GM12878 (cell line): ENCODE data around the gene PHACTR3. TPM values are rescaled to one million over a fixed set of nuclear protein-coding genes. Genes with fewer than 3 reads are reported as not detected.

ENCODE experiments used
- ATAC-seq: fragments of 200-7000 bp; cut with Tn5 transposase; 3 replicates; pipeline ENCODE4 v1.9.1; 2020; ENCODE audit warnings: mild to moderate bottlenecking, moderate library complexity
- BruUV-seq: library from RNA; stranded (reverse); fragments of 400-500 nt; replicated peaks from 2 replicates; lab custom pipeline; 2021; lab: Mats Ljungman, UMichigan
- CTCF ChIA-PET: fragments of 300-600 bp; sonication (Branson Sonifier 250); formaldehyde crosslinking; extraction: SDS; loops from one replicate; lab custom pipeline; 2021; ENCODE audit warnings: inconsistent platforms; lab: Yijun Ruan, JAX
- POLR2A ChIA-PET: fragments of 350-600 bp; formaldehyde crosslinking; extraction: SDS; loops from one replicate; lab custom pipeline; 2021; ENCODE audit warnings: inconsistent platforms; lab: Charles Lee
- RAD21 ChIA-PET: fragments of 300-600 bp; sonication (Branson Sonifier 250); formaldehyde crosslinking; loops from one replicate; lab custom pipeline; 2023; ENCODE audit warnings: antibody characterized with exemption; ENCODE audit not compliant: unreplicated experiment; lab: Charles Lee
- SMC1A ChIA-PET: fragments of 300-600 bp; sonication (Branson Sonifier 250); formaldehyde crosslinking; loops from one replicate; lab custom pipeline; 2023; ENCODE audit not compliant: unreplicated experiment, uncharacterized antibody; lab: Charles Lee
- DNase-seq: peaks from one replicate; pipeline ENCODE4 v3.0.0-alpha.2; 2011; ENCODE audit warnings: low read depth, low spot score
- FAIRE-seq: peaks from 3 replicates; lab custom pipeline; 2011; peaks lifted over from hg19 to GRCh38; lab: Jason Lieb, UNC
- H2AFZ ChIP-seq: 2 replicates; pipeline ENCODE4 v1.6.0; 2011; ENCODE audit warnings: low read depth, low read length, control low read depth; ENCODE audit not compliant: control insufficient read depth
- H3K27ac ChIP-seq: 2 replicates; pipeline ENCODE4 v1.5.1; 2011; ENCODE audit warnings: control low read depth; ENCODE audit not compliant: control insufficient read depth, insufficient read depth
- H3K27me3 ChIP-seq, 2 experiments: replicated peaks in 1 of 2; 2 replicates each; pipeline versions ENCODE4 v1.6.0 to v1.6.1; 2011; ENCODE audit warnings: low read length in 1 of 2; ENCODE audit not compliant: control insufficient read depth in 2 of 2, insufficient read depth in 2 of 2
- H3K36me3 ChIP-seq, 2 experiments: 2 replicates each; pipeline ENCODE4 v1.5.1; 2011; ENCODE audit warnings: low read length in 1 of 2; ENCODE audit not compliant: control insufficient read depth in 2 of 2, insufficient read depth in 2 of 2
- H3K4me1 ChIP-seq: 2 replicates; pipeline ENCODE4 v1.6.1; 2011; ENCODE audit warnings: mild to moderate bottlenecking, low read length, moderate library complexity, mixed read lengths; ENCODE audit not compliant: control insufficient read depth, insufficient read depth
- H3K4me2 ChIP-seq: 2 replicates; pipeline ENCODE4 v1.6.0; 2011; ENCODE audit warnings: control low read depth; ENCODE audit not compliant: control insufficient read depth, insufficient read depth
- H3K4me3 ChIP-seq: fragments of 200-600 bp; sonication (generic); 2 replicates; pipeline ENCODE4 v1.5.1; 2016
- H3K79me2 ChIP-seq: 2 replicates; pipeline ENCODE4 v1.6.0; 2011; ENCODE audit warnings: low read length; ENCODE audit not compliant: control insufficient read depth, insufficient read depth
- H3K9ac ChIP-seq: 2 replicates; pipeline ENCODE4 v1.8.0; 2011; ENCODE audit warnings: low read length, control low read depth, mixed read lengths; ENCODE audit not compliant: control insufficient read depth, insufficient read depth
- H3K9me3 ChIP-seq: replicated peaks from 3 replicates; pipeline ENCODE4 v1.5.1; 2011; ENCODE audit warnings: mild to moderate bottlenecking, low read length; ENCODE audit not compliant: control insufficient read depth, insufficient read depth
- H4K20me1 ChIP-seq: 2 replicates; pipeline ENCODE4 v1.6.0; 2011; ENCODE audit not compliant: control insufficient read depth, insufficient read depth
- CBFB ChIP-seq: IDR thresholded peaks from 2 replicates; pipeline ENCODE4 v1.6.1; 2016; ENCODE audit warnings: antibody characterized with exemption, low read depth
- DPF2 ChIP-seq: fragments of 450-650 bp; IDR thresholded peaks from 2 replicates; pipeline ENCODE4 v1.6.1; 2017; ENCODE audit warnings: mild to moderate bottlenecking
- E2F8 ChIP-seq: fragments of 450-650 bp; IDR thresholded peaks from 2 replicates; pipeline ENCODE4 v1.6.1; 2018; ENCODE audit warnings: mild to moderate bottlenecking, low read depth, moderate library complexity; ENCODE audit not compliant: partially characterized antibody
- MEF2A ChIP-seq: IDR thresholded peaks from 2 replicates; pipeline ENCODE4 v1.6.1; 2011; ENCODE audit warnings: low read depth, mild to moderate bottlenecking, low read length, moderate library complexity; ENCODE audit not compliant: insufficient read depth
- MTA2 ChIP-seq: fragments of 450-650 bp; IDR thresholded peaks from 2 replicates; pipeline ENCODE4 v1.6.1; 2016; ENCODE audit warnings: low read depth, mild to moderate bottlenecking, moderate library complexity
- NRF1 ChIP-seq: conservative IDR thresholded peaks from 2 replicates; pipeline ENCODE4 v1.6.1; 2011; ENCODE audit warnings: mild to moderate bottlenecking, low read depth, low read length, improper control_type of control experiment
- PAX5 ChIP-seq: IDR thresholded peaks from 2 replicates; pipeline ENCODE4 v1.6.1; 2011; ENCODE audit warnings: low read depth, low read length, borderline replicate concordance
- SKIL ChIP-seq: fragments of 450-650 bp; IDR thresholded peaks from 2 replicates; pipeline ENCODE4 v1.6.1; 2017; ENCODE audit warnings: mild to moderate bottlenecking, low read depth, inconsistent platforms; ENCODE audit not compliant: poor library complexity, severe bottlenecking
- SMAD5 ChIP-seq: IDR thresholded peaks from 2 replicates; pipeline ENCODE4 v1.6.1; 2016; ENCODE audit warnings: antibody characterized with exemption, low read depth
- SMARCA5 ChIP-seq: fragments of 450-650 bp; IDR thresholded peaks from 2 replicates; pipeline ENCODE4 v1.6.1; 2017; ENCODE audit warnings: mild to moderate bottlenecking
- TARDBP ChIP-seq: IDR thresholded peaks from 2 replicates; pipeline ENCODE4 v1.6.1; 2016; ENCODE audit warnings: borderline replicate concordance
- ZBTB33 ChIP-seq: fragments of 450-650 bp; IDR thresholded peaks from 2 replicates; pipeline ENCODE4 v1.6.1; 2017; ENCODE audit warnings: mild to moderate bottlenecking
- ZBTB4 ChIP-seq: fragments of 450-650 bp; formaldehyde crosslinking; IDR thresholded peaks from 2 replicates; pipeline ENCODE4 v1.4.0; 2022; ENCODE audit warnings: mild to moderate bottlenecking, moderate library complexity
- WGBS: methylation state at CpG from one replicate; pipeline ENCODE4 v1.1.6; 2016; ENCODE audit warnings: low lambda C conversion rate; ENCODE audit not compliant: insufficient replicate concordance, insufficient coverage; ENCODE audit errors: missing lambda C conversion rate; 5-methylcytosine and 5-hydroxymethylcytosine counted together
- in situ Hi-C: fragments of 300-500 bp; cut with MboI; formaldehyde crosslinking; loops from 9 replicates; pipeline ENCODE4 v1.14.3; 2018; ENCODE audit warnings: mixed read lengths
- intact Hi-C: fragments of 100-400 bp; cut with micrococcal nuclease; formaldehyde crosslinking; loops from one replicate; pipeline ENCODE4 v1.14.2; 2022; ENCODE audit not compliant: unreplicated experiment
- polyA plus RNA-seq, 11 experiments: library from polyadenylated mRNA; depleted of rRNA in 4 of 11; unstranded in 6 of 11; stranded (reverse) in 5 of 11; fragments of >200 nt; fragmentation: Nextera tagmentation in 4 of 11; fragmentation: Illumina TruSeq in 1 of 11; extraction: Ambion mirVana in 4 of 11; extraction: Trizol in 1 of 11; gene quantifications; 1 replicate in 1 of 11; 2 replicates in 10 of 11; pipeline versions ENCODE4 v1.2.1 to v1.2.3, GENCODE V29; 2011 to 2016; ENCODE audit warnings: inconsistent platforms in 2 of 11, missing spikeins in 2 of 11, low read depth in 1 of 11
- total RNA-seq, 4 experiments: library from RNA; depleted of rRNA in 3 of 4; stranded (reverse); fragments of >200 nt in 3 of 4; fragmentation: Illumina TruSeq in 1 of 4; extraction: Trizol in 1 of 4; gene quantifications; 2 replicates each; pipeline versions ENCODE4 v1.2.1 to v1.2.3, GENCODE V29; 2013 to 2021

PHACTR3 gene
- total and polyA plus RNA-seq, 10 of the 15 experiments (the other 5 are each of a cell fraction or from before 2014, with no cell fraction given), result 0.17 to 2.7 (median 0.27) TPM; not detected in 1

- Histone ChIP-seq H2AFZ (no peak overlapping the region), H3K79me2 (no peaks in the 10 kb centered on the region), H3K4me1 (no peaks in the 10 kb centered on the region), H3K9me3 (no peaks in the 10 kb centered on the region), H4K20me1 (no peaks in the 10 kb centered on the region), H3K9ac (no peak overlapping the region), H3K36me3 (no peaks in the 10 kb centered on the region), H3K27ac (no peak overlapping the region), H3K27me3 (no peaks in the 10 kb centered on the region; a peak in 1 of 4 replicates), H3K4me2 (no peak overlapping the region), H3K4me3 (no peak overlapping the region)
- in situ Hi-C loops (no loop called here), intact Hi-C loops (no loop called here)
- no TSS peak for BruUV-seq
- CTCF ChIA-PET, result no interaction called here
- POLR2A ChIA-PET, result no interaction called here
- 35% methylated on average over 2 of the region's 2 CpGs for WGBS
- FAIRE-seq (no peak), ATAC-seq (no peak), DNase-seq (no peak)
- RAD21 ChIA-PET, result no interaction called here
- SMC1A ChIA-PET, result no interaction called here
- TF ChIP-seq PAX5 (no peak), SMARCA5 (no peak), ZBTB33 (no peak), SKIL (no peak), E2F8 (no peak), DPF2 (no peak), SMAD5 (no peak), ZBTB4 (CRISPR knock-in tag) (no peak), MTA2 (no peak), NRF1 (no peak), MEF2A (no peak), CBFB (no peak), TARDBP (no peak)
These were observed 127.0 kb downstream of the PHACTR3 start for GRCh38 chr20:59731376-59731775.
